ENCODE measurements around the gene EFCAB5.
"Not testable (repeated sequence)": the region's sequence is repeated elsewhere in the genome, so short reads cannot be mapped to it uniquely, and the experiment has no call there.

The EFCAB5 gene

GRCh38 chr17:29918922-29919856 lies 22.2 kb upstream of the EFCAB5 start:
- Histone ChIP-seq H3K27ac (ENCODE audit: low read length) (no peak overlapping the region), H3K4me1 (ENCODE audit: control insufficient read depth, low read depth, low read length) (no peaks in the 10 kb centered on the region), H3K36me3 (ENCODE audit: control insufficient read depth, low read depth, low read length) (no peaks in the 10 kb centered on the region), H3K27me3 (ENCODE audit: control insufficient read depth, insufficient read depth, low read length) (no peaks in the 10 kb centered on the region), H3K9me3 (ENCODE audit: control insufficient read depth, low read depth, low read length) (no peaks in the 10 kb centered on the region), H3K9ac (ENCODE audit: low read length) (no peak overlapping the region), H3K4me3 (ENCODE audit: low read length) (no peak overlapping the region)

GRCh38 chr17:29924786-29925185 lies 16.6 kb upstream of the EFCAB5 start:
- Histone ChIP-seq H3K36me3 (ENCODE audit: control insufficient read depth, low read depth, low read length) (no peaks in the 10 kb centered on the region), H3K4me3 (ENCODE audit: low read length) (no peak overlapping the region), H3K4me1 (ENCODE audit: control insufficient read depth, low read depth, low read length) (peaks cover 5% of the 10 kb centered on the region), H3K9ac (ENCODE audit: low read length) (no peak overlapping the region), H3K27me3 (ENCODE audit: control insufficient read depth, insufficient read depth, low read length) (no peaks in the 10 kb centered on the region), H3K27ac (ENCODE audit: low read length) (no peak overlapping the region), H3K9me3 (ENCODE audit: control insufficient read depth, low read depth, low read length) (no peaks in the 10 kb centered on the region)

- Histone ChIP-seq H3K9ac (ENCODE audit: low read length) (no peak overlapping the region), H3K27me3 (ENCODE audit: control insufficient read depth, insufficient read depth, low read length) (no peaks in the 10 kb centered on the region), H3K27ac (ENCODE audit: low read length) (no peak overlapping the region), H3K4me1 (ENCODE audit: control insufficient read depth, low read depth, low read length) (peaks cover 13% of the 10 kb centered on the region), H3K36me3 (ENCODE audit: control insufficient read depth, low read depth, low read length) (no peaks in the 10 kb centered on the region), H3K4me3 (ENCODE audit: low read length) (no peak overlapping the region), H3K9me3 (ENCODE audit: control insufficient read depth, low read depth, low read length) (no peaks in the 10 kb centered on the region)
These were observed 13.9 kb upstream of the EFCAB5 start for GRCh38 chr17:29927546-29927945.

GRCh38 chr17:29929006-29929532 lies 12.4 kb upstream of the EFCAB5 start:
- Histone ChIP-seq H3K27ac (ENCODE audit: low read length) (peak overlapping the region; percentile 11), H3K4me3 (ENCODE audit: low read length) (peak overlapping the region; percentile 88), H3K9ac (ENCODE audit: low read length) (peak overlapping the region; percentile 46), H3K27me3 (ENCODE audit: control insufficient read depth, insufficient read depth, low read length) (no peaks in the 10 kb centered on the region), H3K36me3 (ENCODE audit: control insufficient read depth, low read depth, low read length) (no peaks in the 10 kb centered on the region), H3K4me1 (ENCODE audit: control insufficient read depth, low read depth, low read length) (peaks cover 13% of the 10 kb centered on the region), H3K9me3 (ENCODE audit: control insufficient read depth, low read depth, low read length) (no peaks in the 10 kb centered on the region)

GRCh38 chr17:29929533-29930408 lies 11.7 kb upstream of the EFCAB5 start, which contains the start of gene SSH2:
SSH2 (minus strand) TSS chr17:29930228; CDS start chr17:29930000, 228 bp downstream.
- Histone ChIP-seq H3K27ac (ENCODE audit: low read length) (peak within 1 kb of the TSS; percentile 11), H3K9me3 (ENCODE audit: control insufficient read depth, low read depth, low read length) (no peaks in the 10 kb centered on the region), H3K4me3 (ENCODE audit: low read length) (peak within 1 kb of the TSS; percentile 88), H3K4me1 (ENCODE audit: control insufficient read depth, low read depth, low read length) (peaks cover 13% of the 10 kb centered on the region), H3K36me3 (ENCODE audit: control insufficient read depth, low read depth, low read length) (no peaks in the 10 kb centered on the region), H3K27me3 (ENCODE audit: control insufficient read depth, insufficient read depth, low read length) (no peaks in the 10 kb centered on the region), H3K9ac (ENCODE audit: low read length) (peak within 1 kb of the TSS; percentile 46)

GRCh38 chr17:29930409-29931010 lies 10.9 kb upstream of the EFCAB5 start:
- Histone ChIP-seq H3K9me3 (ENCODE audit: control insufficient read depth, low read depth, low read length) (no peaks in the 10 kb centered on the region), H3K36me3 (ENCODE audit: control insufficient read depth, low read depth, low read length) (no peaks in the 10 kb centered on the region), H3K27ac (ENCODE audit: low read length) (no peak overlapping the region), H3K27me3 (ENCODE audit: control insufficient read depth, insufficient read depth, low read length) (no peaks in the 10 kb centered on the region), H3K4me3 (ENCODE audit: low read length) (peak overlapping the region; percentile 88), H3K9ac (ENCODE audit: low read length) (peak overlapping the region; percentile 16), H3K4me1 (ENCODE audit: control insufficient read depth, low read depth, low read length) (peaks cover 13% of the 10 kb centered on the region)

GRCh38 chr17:29931231-29931932 lies 10.1 kb upstream of the EFCAB5 start:
- H3K9ac ChIP-seq (ENCODE audit: low read length), result no peak overlapping the region
- peaks cover 13% of the 10 kb centered on the region for H3K4me1 ChIP-seq (ENCODE audit: control insufficient read depth, low read depth, low read length)
- H3K36me3 ChIP-seq (ENCODE audit: control insufficient read depth, low read depth, low read length), result no peaks in the 10 kb centered on the region
- no peak overlapping the region for H3K27ac ChIP-seq (ENCODE audit: low read length)
- H3K9me3 ChIP-seq (ENCODE audit: control insufficient read depth, low read depth, low read length), result no peaks in the 10 kb centered on the region
- peak overlapping the region; percentile 88 for H3K4me3 ChIP-seq (ENCODE audit: low read length)
- no peaks in the 10 kb centered on the region for H3K27me3 ChIP-seq (ENCODE audit: control insufficient read depth, insufficient read depth, low read length)

GRCh38 chr17:29933379-29933778 lies 8.1 kb upstream of the EFCAB5 start:
- Histone ChIP-seq H3K36me3 (ENCODE audit: control insufficient read depth, low read depth, low read length) (no peaks in the 10 kb centered on the region), H3K27ac (ENCODE audit: low read length) (no peak overlapping the region), H3K4me3 (ENCODE audit: low read length) (no peak overlapping the region), H3K9me3 (ENCODE audit: control insufficient read depth, low read depth, low read length) (no peaks in the 10 kb centered on the region), H3K9ac (ENCODE audit: low read length) (no peak overlapping the region), H3K4me1 (ENCODE audit: control insufficient read depth, low read depth, low read length) (peaks cover 12% of the 10 kb centered on the region), H3K27me3 (ENCODE audit: control insufficient read depth, insufficient read depth, low read length) (no peaks in the 10 kb centered on the region)

GRCh38 chr17:29935909-29936308 lies 5.5 kb upstream of the EFCAB5 start:
- not testable (repeated sequence) for H3K9me3 ChIP-seq (ENCODE audit: control insufficient read depth, low read depth, low read length)

GRCh38 chr17:29936724-29937123 lies 4.7 kb upstream of the EFCAB5 start:
- Histone ChIP-seq H3K27ac (ENCODE audit: low read length) (no peak overlapping the region), H3K4me1 (ENCODE audit: control insufficient read depth, low read depth, low read length) (no peaks in the 10 kb centered on the region), H3K4me3 (ENCODE audit: low read length) (no peak overlapping the region), H3K27me3 (ENCODE audit: control insufficient read depth, insufficient read depth, low read length) (no peaks in the 10 kb centered on the region), H3K9ac (ENCODE audit: low read length) (no peak overlapping the region), H3K9me3 (ENCODE audit: control insufficient read depth, low read depth, low read length) (no peaks in the 10 kb centered on the region), H3K36me3 (ENCODE audit: control insufficient read depth, low read depth, low read length) (no peaks in the 10 kb centered on the region)

More at GRCh38 chr17:29935909-29936308, 5.5 kb upstream of the EFCAB5 start:
- not testable (repeated sequence) for H3K27me3 ChIP-seq (ENCODE audit: control insufficient read depth, insufficient read depth, low read length); H3K9ac ChIP-seq (ENCODE audit: low read length); H3K27ac ChIP-seq (ENCODE audit: low read length); H3K4me1 ChIP-seq (ENCODE audit: control insufficient read depth, low read depth, low read length); H3K36me3 ChIP-seq (ENCODE audit: control insufficient read depth, low read depth, low read length); H3K4me3 ChIP-seq (ENCODE audit: low read length)
